NK-92 (cell line): Measurements from ENCODE around the gene DNMBP.

Source experiments
- DNase-seq: peaks from one replicate; lab custom pipeline; 2025; ENCODE audit not compliant: unreplicated experiment; lab: John Stamatoyannopoulos, UW

The DNMBP gene, protein sequence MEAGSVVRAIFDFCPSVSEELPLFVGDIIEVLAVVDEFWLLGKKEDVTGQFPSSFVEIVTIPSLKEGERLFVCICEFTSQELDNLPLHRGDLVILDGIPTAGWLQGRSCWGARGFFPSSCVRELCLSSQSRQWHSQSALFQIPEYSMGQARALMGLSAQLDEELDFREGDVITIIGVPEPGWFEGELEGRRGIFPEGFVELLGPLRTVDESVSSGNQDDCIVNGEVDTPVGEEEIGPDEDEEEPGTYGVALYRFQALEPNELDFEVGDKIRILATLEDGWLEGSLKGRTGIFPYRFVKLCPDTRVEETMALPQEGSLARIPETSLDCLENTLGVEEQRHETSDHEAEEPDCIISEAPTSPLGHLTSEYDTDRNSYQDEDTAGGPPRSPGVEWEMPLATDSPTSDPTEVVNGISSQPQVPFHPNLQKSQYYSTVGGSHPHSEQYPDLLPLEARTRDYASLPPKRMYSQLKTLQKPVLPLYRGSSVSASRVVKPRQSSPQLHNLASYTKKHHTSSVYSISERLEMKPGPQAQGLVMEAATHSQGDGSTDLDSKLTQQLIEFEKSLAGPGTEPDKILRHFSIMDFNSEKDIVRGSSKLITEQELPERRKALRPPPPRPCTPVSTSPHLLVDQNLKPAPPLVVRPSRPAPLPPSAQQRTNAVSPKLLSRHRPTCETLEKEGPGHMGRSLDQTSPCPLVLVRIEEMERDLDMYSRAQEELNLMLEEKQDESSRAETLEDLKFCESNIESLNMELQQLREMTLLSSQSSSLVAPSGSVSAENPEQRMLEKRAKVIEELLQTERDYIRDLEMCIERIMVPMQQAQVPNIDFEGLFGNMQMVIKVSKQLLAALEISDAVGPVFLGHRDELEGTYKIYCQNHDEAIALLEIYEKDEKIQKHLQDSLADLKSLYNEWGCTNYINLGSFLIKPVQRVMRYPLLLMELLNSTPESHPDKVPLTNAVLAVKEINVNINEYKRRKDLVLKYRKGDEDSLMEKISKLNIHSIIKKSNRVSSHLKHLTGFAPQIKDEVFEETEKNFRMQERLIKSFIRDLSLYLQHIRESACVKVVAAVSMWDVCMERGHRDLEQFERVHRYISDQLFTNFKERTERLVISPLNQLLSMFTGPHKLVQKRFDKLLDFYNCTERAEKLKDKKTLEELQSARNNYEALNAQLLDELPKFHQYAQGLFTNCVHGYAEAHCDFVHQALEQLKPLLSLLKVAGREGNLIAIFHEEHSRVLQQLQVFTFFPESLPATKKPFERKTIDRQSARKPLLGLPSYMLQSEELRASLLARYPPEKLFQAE (N-terminal part only)

GRCh38 chr10:100009793-100010676 lies at the start of gene DNMBP:
Gene DNMBP, minus strand, starts transcription at chr10:100009947. Its CDS starts 37,823 bp downstream, at chr10:99972124.
- DNase-seq: no peak

GRCh38 chr10:100057948-100058347 lies 48.2 kb upstream of the DNMBP start:
- no peak for DNase-seq

DNA sequence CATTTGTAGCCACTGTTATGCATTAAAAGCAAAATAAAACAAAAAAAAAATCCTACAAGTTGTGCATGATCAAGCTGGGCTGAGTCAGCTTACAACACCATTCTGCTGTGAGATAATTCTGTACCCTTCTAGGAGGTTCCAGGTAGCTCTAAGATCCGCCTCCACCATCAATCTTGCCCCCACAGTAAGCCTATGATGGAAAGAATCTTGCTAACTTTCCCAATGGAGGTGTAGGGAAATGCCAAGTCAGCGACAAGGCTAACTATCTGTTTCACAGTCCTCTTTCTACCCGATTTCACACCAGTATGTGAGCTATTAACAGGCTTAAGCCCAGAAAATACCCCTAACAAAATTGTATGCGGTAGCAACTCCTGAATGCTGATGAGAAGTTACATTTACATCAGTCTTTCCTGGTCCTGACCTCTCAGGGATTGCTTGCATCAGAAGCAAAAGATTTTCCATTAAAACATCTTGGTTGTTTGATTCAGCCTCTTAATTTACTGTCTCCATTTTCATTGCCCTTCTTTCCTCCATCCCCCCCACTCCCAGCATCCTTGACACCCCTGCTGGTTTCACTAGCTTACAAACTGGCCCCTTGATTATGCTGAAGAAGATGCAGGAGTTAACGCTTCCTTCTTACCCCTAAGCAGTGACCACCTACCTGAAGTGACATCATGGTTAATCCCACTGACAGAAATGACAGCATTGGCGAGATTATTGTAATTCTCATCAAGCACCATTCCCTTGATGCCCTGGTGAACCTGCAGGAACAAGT lies 44.1 kb upstream of the DNMBP start:
- no peak for DNase-seq

DNA sequence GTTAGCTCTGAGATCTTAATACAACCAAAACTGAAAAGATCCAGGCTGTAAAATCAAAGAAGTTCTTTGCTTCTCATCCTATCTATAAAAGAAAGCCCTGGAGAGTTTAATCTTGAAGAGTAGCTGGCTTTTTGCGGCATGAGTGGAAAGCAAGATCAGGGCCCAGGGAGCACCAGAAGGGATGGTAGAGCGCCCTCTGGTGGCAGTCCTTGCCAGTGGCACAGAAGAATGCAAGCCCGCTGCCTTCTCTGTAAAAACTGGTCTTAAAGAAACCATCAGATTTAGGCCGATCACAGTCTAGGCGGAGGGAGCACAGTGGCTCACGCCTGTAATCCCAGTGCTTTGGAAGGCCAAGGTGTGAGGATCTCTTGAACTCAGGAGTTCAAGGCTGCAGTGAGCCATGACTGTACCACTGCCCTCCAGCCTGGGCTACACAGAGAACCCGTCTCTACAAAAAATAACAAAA lies 36.3 kb upstream of the DNMBP start:
- DNase-seq: no peak

DNA sequence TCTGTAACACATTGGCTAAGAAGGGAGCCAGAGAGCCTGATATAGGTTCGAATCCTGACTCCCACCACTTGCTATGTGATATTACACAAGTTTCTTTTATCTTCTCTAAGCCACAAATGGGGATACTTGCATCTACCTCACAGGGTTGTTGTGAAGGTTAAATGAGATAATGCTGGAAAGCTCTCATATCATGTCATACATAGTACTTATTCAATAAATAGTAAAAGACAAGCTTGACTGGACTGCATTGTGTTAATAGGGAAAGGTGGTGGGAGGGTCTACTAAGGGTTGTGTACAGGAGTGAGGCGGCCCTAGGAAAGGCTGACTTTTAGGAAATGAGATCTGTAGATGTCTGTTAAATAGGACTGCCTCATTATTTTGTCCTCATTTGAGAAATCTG lies 35.8 kb upstream of the DNMBP start:
- DNase-seq: no peak

GRCh38 chr10:100043796-100044195 lies 34.0 kb upstream of the DNMBP start:
- DNase-seq: no peak

DNA sequence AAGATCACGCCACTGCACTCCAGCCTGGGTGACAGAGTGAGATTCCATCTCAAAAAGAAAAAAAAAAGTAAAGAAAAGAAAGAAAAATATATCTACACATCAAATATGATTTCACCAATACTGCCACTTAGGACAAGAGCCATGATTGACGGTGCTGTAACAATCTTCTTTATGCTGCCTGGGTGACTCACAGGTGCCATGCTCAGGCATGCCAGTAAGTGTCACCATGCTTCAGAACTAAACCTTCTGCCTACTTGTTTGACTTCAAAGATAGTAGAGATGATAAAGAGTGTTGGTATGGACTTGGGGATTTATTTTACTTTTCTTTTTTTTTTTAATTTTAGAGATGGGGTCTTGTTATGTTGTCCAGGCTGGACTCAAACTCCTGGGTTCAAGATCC lies 33.6 kb upstream of the DNMBP start:
- DNase-seq: no peak

DNA sequence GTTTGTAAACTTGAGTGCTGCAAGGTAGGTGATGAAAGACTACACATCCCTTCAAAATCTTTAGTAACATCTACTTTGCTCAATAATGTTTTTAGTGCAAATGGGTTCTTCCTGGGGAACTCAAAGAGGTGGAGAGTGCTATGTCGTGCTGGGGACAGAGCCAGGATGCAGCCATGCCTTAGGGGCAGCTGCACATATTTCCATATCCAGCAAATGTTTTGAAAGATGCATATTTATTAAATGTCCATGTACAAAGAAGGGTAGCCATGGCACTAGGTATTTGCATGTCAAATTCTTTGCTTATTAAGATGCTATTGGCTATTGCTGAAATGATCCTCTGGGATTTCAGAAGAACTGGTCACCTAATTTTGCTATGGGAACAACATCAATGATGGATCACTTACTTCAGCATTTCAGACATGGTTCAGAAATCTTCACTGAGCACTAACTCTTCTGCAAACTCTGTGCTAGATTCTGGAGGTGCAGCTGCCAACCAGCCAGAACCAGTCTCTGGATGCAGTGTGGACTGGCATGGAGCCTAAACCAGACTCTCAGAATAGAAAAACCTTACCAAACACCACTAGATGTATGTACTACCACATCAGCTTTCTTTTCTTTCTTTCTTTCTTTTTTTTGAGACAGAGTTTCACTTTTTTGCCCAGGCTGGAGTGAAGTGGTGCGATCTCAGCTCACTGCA lies 31.7 kb upstream of the DNMBP start:
- DNase-seq: no peak

DNA sequence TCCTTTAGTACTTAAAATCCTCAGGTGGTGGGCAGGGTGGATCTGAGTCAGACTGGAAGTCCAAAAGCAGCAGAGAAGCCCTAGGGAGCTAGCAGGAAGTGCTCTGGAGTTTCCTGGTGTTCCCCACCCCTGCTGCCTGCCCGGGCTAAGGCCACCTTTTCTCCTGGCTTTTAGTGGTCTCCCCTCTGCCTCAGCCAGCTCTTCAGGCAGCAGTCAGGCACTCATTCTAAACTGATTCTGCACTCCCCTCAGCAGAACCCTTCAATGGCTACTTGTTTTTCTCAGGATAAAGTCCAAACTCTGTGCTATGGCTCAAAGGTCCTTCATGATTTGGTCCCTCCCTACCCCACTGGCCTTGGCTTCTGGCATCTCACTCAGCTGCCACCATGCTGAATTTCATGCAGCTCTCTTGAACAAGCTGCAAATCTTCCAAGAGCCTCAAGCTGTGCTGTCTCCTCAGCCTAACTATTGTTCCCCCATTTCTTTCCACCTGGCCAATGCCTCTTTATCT lies 28.9 kb upstream of the DNMBP start:
- no peak for DNase-seq

DNA sequence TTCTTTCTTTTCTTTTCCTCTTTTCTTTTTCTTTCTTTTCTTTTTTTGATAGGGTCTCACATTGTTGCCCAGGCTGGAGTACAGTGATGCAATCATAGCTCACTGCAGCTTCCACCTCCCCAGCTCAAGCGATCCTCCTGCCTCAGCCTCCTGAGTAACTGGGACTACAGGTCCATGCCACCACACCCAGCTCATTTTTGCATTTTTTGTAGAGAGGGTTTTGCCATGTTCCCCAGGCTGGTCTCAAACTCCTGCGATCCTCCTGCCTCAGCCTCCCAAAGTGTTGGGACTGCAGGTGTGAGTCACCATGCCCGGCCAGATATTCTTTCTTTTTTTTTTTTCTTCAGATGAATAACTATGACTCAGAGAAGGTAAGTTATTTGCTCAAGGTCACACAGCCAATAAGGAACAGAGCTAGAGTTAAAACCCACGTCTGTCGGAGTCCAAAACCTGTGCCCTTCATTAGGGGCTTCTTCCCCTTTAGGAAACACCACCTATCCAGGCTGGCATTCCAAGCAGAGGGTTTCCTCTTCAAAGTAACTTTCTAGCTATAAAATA lies 28.1 kb upstream of the DNMBP start:
- no peak for DNase-seq

- DNase-seq: no peak
Observed at GRCh38 chr10:100036850-100037249, 27.1 kb upstream of the DNMBP start.

GRCh38 chr10:100033766-100034418 lies 24.1 kb upstream of the DNMBP start:
- DNase-seq: no peak

DNA sequence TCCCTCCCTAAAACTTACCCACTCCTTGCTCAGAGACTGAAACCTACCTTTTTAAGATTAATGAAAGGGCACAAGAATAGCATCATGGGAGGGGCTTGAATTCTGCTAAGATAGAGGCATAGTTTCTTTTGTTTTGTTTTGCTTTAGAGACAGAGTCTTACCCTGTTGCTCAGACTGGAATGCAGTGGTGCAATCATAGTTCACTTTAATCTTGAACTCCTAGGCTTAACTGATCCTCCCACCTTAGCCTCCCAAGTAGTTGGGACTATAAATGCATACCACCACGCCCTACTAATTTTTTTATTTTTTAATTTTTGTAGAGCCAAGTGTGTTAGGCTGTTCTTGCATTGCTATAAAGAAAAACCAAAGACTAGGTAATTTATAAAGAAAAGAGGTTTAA lies 17.7 kb upstream of the DNMBP start:
- no peak for DNase-seq

GRCh38 chr10:100025576-100025975 lies 15.8 kb upstream of the DNMBP start:
- no peak for DNase-seq

DNA sequence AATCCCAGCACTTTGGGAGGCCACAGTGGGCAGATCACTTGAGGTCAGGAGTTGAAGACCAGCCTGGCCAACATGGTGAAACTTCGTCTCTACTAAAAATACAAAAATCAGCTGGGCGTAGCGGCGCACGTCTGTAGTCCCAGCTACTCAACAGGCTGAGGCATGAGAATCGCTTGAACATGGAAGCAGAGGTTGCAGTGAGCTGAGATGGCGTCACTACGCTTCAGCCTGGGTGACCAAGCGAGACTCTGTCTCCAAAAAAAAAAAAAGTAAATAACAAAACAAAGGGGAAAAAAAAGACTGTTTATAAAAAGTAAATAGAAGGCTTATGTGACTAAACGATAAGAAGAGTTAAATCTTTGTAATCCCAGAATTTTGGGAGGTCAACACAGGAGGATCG lies 15.0 kb upstream of the DNMBP start:
- DNase-seq: no peak

- DNase-seq: no peak
Observed at GRCh38 chr10:100022403-100022802, 12.7 kb upstream of the DNMBP start.

- DNase-seq: no peak
Observed at GRCh38 chr10:100021322-100021721, 11.6 kb upstream of the DNMBP start.

DNA sequence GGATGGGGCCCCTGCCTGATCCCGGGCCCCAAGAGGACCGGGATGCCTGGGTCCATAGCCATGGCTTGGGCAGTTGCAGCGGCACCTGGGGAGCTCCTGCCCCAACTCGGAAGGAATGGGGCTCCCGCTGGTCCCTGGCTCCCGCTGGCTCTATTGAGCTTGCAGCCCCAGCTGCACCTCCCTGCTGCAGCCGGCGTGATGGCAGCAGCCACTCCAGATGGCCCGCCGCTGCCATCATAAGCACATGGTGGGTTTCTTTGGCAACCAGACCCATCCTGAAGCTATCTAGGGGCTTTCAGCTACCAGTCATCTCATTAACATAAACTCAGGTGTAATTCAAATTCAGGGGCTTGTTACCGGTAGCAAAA lies 11.1 kb upstream of the DNMBP start:
- no peak for DNase-seq
